Daoy (cell line): ENCODE results near the gene FAM180A. TPM values are rescaled to one million over a fixed set of nuclear protein-coding genes. Genes with fewer than 3 reads are reported as not detected.
"Not testable (repeated sequence)": the region's sequence is repeated elsewhere in the genome, so short reads cannot be mapped to it uniquely, and the experiment has no call there.

Source experiments
- DNase-seq: peaks from one replicate; pipeline ENCODE4 v3.0.0-alpha.2; 2015; ENCODE audit warnings: low read depth
- total RNA-seq: library from RNA; depleted of rRNA; stranded (reverse); fragments of >200 nt; shearing (Covaris generic); gene quantifications from 2 replicates; pipeline ENCODE4 v1.2.3, GENCODE V29; 2014

FAM180A gene
- total RNA-seq, 1 experiment from 2014 or later, result not detected

DNA sequence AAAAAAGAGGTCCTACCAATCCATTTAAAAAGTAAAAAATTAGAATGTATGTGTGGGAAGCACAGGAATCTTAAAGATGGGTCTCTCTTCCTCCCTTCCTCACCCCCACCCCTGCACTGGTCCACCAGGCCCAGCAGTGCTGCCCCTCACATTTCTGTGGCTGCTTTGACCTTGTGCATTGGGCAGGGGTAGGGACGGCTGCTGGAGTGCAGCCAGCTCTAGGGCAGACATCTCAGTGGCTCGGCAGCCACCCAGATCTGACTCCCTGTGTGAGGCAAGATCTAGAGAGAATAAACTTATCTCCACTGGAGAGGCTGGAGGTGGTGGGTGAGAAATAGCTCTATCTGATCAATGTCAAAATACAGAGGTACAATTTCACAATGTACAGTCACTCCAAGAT lies 6.7 kb downstream of the FAM180A start:
- no peak for DNase-seq

DNA sequence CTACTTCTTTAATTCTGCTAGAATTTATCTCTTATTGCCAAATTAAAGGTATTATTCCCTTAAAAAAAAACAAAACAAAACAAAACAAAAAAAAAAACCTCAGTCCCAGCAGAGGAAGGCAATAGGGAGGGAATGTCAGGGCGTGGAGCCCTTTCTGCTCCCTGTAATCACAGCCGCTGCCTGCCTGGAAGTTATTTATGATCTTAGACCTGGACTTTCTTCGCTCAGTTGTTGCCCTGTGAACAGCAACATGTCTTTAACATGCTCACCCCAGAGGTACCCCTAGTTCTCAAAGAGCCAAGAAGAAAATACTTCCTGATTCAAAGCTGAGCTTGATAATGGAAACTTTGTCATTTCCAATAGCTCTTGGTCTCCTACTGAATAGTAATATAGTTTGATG lies 7.7 kb downstream of the FAM180A start:
- no peak for DNase-seq

DNA sequence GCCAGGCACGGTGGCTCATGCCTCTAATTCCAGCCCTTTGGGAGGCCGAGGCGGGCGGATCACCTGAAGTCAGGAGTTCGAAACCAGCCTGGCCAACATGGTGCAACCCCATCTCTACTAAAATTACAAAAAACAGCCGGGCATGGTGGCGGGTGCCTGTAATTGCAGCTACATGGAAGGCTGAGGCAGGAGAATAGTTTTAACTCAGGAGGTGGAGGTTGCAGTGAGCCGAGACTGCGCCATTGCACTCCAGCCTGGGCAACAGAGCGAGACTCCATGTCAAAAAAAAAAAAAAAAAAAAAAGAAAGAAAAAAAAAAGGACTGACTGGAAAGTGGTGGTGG lies 11.3 kb downstream of the FAM180A start:
- DNase-seq, result not testable (repeated sequence)

DNA sequence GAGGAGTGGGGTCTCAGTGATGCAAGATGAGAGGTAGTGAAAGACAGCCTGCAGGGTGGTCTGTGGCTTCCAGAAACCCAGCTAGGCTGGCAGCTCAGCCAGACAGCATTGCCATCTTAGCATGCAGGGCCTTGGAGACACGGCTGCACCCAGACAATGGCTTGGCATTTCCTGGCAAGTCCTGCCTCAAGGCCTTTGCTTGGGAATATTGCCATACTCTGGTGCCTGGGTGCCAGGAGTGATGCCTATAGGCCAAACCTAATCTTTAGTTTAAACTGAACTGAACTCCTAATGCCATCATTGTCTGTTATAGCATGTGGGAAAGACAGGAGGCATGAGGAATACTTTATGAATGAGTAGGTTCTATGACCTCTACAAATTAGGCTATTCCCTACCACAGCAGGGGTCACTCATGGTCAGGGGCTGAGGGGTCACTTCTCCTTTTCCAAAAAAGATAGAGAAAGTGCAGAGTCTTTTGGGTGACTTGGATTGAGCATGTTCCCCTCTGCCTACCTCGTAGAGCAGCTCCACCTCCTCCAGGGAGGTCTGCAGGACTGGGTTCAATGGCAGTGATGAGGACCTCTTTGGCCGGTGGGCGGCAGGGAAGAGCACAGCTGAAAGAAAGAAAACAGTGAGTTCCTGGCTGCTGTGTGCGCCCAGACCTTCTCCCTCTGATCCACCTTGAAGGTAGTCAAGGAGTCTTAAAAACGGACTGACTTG lies 11.9 kb downstream of the FAM180A start:
- no peak for DNase-seq

DNA sequence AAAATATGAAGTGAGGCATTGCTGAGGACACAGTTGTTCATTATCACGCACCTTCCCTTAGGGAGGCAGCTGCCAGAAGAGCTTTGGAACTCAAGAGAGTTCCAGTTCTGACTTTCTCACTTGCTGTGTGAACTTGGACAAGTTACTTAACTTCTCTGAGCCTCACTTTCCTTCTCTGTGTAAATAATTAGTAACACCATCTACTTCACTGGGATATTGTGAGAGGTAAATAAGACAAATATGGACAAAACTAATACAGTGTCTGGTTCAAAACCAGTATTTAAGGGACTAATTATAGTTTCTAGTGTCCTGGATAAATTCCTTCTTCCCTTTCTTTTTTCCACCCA lies 14.3 kb downstream of the FAM180A start:
- no peak for DNase-seq

DNA sequence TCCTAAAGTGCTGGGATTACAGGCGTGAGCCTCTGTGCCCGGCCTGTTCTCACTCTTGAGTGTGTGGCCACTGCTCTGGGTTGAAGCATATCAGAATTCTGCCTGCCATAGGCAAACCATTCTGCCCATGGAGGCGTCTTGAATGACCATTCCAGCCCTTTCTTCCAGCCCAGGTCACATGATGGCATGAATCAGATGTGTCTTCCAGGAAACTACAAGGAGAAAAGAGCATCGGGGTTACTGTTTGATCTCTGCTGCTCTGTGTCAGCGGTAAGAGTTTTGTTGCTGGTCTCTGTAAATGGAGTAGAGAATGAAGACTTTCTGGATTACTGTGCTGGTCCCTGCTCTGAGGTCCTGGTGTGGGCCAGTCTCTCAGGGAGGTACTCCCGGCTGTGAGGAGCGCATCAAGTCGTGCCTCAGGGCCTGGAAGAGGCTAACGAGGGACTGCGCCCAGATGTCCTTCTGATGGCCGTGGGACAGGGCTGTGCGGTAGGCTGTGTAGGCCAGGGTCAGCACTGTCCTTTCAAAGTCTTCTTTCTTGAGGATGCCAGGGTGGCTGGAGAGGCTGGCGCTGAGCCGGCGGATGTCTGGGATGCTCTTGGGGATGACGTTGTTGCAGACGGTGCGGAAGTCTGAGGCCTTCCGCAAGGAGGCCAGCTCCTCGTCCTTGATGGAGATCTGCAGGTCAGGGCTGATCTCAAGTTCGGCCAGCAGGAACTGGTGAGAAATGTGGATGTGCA lies 14.8 kb downstream of the FAM180A start:
- DNase-seq, result no peak

DNA sequence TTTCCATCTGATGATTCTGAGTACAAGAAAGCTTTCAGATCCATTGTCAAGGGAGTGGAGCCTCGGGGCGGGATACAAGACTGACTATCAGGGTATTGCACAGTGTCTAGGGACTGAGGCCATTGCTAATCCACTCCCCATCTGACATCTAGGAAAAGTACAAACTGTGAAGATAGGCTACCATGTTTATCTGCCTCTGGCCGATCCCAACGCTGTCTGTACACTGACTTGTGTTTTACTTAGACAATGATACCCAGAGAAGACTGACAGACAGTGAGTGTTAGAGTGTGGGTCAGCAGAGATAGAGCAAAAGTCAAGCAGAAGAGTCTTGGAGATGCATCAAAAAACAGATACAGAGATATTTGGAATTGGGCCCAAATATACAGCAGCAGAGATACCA lies 17.5 kb downstream of the FAM180A start:
- DNase-seq, result no peak

DNA sequence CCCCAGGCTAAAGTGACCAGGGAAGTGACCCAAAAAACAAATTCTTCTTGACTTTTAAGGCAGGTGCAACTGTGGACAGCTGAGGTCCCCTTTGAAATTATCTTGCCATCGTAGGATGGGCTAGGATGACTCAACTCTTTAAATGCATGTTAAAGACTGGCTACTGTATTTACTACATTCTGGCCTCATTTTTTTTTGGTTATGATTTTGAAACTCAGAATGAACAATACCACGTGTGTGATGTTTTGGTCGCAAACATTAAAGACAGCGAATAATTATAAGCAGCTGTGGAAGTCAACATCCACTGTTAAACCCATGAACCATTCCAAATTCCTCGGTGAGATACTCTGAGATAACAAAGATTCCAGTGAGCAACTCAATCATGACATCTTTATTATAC lies 19.4 kb downstream of the FAM180A start:
- DNase-seq, result no peak

DNA sequence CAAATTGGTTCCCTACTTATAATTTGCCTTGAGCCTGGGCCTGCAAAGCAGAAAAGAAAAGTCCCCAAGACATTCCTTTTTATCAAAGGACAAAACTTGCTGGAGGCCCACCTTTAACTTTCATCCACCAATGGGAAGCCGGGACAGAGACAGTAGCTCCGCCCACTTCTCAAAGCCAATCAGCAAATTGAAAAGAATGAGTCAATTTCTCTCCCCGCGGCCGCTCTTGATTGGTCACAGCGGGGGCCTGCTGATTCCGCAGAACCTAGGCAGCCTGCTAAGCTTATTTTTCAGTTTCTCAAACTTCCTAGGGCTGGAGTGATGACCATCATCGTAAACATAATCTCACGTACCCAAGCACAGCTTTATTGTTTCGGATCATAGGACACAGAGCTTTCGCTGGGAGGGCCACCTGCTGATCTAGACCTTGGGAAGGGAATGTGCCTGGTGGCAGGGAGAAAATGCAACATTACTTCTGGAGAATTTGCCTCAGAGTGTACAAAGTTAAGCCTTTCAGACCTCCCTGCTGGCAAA lies 20.4 kb downstream of the FAM180A start, which contains the start of gene SLC13A4:
TSS of gene SLC13A4 (minus strand) at position 51 of the 534 bp plus-strand sequence. CDS start 690 bp downstream, outside the sequence.
- no peak for DNase-seq

DNA sequence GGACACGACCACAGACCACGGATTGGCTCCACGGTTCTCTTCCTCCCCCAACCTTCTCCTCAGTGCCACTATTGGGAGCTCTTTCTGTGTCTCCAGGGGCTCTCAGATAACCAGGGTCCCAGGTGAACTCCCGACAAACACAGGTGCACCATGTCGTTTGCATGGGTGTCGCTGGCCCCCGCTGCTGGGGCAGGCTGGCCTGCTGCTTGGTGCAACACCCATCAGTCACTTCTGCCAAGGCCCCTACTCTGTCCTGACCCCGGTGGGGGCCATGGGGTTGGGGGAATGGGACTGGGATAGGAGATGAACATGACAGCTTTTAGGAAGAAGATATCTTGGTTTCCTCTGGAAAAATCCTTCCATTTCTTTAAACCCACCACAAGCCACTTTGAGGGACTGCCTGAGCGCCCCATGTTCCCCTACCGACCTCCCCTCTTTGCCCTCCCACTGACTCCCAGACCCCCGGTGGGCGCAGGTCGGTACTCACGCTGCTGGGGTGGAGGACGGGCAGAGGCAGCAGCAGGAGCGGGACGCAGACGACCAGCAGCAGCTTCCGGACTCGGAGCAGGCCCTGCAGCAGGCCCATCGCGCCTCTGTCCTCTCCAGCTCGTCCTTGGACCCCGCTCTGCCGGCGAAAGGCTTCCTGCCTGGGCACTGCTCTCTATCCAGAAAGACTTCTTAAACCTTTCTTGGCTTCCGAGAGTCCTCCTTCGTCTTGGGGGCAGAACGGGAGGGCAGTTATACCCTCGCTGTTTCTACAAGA lies 21.5 kb downstream of the FAM180A start:
- no peak for DNase-seq

DNA sequence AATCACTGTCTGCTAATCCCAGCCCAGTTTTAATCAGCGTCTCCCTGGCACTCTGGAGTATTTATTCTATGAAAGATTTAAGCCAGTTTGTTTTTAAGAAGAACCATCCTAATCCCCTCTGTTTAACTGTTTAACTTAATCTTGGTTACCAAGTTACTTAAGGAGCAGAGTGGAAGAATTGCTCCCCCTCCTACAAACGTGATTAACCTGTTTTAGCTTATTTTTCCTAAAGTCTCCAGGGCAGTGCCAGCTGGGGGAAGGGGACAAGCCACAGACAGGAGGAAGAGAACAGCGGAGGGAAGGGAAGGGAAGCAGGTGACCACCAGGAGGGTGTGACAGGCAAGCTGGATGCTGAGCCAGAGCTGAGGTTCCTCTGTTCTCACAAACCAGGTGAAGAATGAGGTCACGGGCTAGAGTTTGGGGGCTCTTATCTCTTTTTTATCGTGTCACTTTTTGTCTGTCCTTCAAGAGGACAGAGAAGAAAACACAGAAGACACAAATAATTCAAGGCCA lies 22.3 kb downstream of the FAM180A start:
- DNase-seq, result no peak

DNA sequence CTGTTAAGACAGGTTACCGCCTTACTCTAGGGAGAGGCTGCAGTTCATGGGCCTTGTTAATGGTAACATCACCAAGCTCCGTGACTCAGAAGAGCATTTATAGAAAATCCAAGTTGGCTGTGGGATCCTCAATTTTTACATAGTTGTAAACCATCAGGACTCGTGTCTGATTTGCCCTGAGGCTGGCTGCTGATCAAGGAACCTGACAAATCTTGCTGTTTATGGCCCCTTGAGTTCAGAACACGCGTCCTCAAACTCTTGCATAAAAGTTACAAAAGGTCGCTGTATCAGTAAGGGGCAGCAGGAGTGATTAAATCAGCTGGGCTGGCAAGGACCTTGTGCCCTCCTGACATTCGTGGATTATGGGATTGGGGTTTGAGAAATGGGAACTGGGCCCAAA lies 25.2 kb downstream of the FAM180A start:
- DNase-seq, result no peak

DNA sequence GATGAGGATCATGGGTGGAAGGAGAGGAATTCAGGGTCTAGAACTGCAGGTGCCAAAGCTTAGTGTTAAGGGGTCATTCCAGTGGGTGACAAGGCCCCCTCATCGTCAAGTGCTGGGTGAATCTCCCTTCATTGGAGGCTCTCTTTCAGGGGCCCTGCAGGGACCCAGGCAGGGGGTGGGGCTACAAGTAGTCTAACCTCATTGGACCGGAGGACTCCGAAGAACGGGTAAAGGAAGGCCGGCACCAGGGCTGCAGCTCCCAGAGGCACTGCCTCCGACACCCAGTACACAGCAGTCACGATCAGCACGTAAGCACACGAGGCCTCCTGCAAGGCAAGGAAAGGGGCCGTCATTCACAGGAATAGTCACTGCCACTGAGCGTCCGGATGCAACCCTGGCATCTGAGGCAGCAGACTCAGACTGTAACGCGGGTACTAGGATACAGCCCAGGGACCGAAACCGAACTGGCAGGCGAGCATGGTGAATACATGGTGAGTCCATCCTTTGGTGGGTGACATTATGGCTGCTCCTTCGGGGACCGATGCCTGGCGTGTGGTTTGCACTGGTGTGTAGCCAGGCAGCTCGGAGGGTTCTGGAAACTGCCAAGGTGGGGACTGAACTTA lies 27.3 kb downstream of the FAM180A start:
- no peak for DNase-seq

DNA sequence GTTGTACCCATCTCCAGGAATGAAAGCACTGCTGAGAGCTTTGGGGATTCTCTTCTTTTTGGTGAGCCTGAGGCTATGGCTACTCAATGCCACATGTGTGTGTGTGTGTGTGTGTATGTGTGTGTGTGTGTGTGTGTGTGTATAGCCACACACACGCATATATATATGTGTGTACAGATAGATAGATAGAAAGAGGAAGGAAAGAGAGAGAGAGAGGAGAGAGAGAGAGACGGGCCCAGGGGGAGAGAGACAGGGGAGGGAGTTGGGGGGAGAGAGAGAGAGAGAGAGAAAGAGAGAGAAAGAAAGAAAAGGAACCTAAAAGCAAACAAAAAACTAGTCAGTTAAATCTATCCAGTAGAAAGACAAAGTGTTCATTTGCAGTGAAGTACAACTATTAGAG lies 28.9 kb downstream of the FAM180A start:
- DNase-seq, result no peak

DNA sequence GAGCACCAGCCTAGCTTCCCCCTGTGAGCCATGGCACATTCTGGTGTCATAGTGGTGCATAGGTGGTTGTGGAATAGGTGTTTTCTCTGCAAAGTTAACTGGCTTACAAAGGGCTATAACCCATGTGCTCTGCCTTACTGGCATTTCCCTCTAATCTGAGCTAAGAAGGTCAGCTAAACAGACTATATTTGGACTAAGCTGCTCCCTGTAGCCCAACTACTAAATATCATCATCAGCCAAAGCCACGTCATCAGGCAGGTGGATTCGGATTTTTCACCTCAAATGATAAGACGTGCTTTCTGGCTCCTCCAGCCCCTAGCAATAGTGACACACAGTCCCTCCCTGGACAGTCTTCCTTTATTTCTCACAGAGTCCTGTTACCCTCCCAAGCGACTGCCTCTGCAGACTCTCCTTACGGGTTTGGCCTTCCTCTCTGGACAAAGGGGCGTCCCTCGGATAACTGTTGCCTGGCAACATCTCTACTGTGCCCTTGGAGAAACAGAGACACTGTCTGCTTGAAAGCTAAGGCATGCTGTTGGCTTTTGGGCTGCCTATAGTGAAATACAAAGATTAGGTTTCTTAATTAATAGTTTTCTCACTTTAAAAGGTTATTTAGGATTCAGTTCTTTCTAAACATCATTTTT lies 29.7 kb downstream of the FAM180A start:
- DNase-seq, result no peak

DNA sequence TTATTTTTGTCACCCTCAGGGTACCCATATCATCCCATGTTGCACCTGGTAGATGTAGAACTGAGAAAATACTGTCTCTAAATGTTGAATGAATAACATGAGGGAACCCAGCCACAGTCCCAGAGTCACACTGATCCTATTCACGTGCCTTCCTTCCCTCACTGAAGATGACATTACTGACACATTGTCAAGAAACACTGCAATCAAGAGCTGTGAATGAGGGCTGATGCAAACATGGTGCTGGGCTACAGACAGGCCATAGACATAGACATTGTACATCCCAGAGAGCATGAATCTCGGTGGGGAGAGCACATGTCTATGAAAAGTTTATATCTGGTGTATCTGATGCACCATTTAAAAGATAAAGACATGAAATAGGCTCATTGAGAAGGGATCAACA lies 30.4 kb downstream of the FAM180A start:
- no peak for DNase-seq

DNA sequence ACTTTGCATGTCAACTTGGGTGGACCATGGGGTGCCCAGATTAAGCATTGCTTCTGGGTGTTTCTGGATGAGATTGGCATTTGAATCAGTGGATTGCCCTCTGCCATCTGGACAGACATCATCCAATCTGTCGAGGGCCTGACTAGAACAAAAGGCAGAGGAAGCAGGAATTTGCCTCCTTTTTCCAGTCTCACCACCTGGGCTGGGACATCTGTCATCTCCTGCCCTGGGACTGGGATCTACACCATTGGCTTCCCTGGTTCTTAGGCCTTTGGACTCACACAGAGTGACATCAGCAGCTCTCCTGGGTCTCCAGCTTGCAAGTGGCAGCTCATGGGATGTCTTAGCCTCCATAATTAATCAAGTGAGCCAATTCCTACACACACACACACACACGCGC lies 30.9 kb downstream of the FAM180A start:
- DNase-seq, result no peak

DNA sequence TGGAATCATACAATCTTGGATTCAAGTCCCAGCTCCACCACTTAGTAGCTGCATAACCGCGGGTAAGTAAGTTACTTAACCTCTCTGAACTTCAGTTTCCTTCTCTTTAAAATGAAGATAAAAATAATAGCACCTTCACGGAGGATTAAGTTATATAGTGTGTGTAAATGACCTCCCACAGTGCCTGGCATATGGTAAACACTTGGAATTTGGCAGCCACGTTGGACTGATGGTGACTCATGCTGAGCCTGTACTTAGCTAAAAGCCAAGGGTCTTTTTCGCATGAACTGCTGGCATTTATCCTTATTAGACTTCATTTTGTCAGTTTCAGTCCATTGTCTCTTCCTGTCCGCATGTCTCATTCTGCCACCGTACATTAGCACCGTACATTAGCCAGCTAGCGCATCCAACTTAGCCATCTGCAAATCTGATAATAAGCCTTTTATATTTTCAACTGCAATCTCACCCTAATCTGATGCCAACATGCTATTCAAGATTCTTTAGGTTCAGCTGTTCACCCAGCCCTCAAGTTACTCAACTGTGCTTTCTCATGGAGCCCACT lies 31.9 kb downstream of the FAM180A start:
- peak; percentile 90 for DNase-seq

DNA sequence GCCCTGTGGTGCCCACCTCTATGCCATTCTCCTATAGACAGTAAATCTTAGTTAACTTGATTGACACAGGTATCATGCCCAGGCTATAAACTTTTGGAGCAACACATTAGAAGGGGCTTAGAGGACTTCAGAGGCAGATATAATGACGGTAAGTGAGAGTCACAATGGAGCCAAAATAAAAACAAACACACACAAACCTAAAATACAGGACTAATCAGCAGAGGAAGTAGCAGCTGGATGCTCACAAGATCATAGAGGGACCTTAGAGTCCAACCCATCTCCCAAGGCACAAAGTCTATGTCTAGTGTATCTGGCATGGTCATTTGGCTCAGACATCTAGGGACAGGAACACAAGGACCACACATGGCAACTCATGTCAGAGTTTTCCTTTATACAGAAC lies 32.9 kb downstream of the FAM180A start:
- no peak for DNase-seq

DNA sequence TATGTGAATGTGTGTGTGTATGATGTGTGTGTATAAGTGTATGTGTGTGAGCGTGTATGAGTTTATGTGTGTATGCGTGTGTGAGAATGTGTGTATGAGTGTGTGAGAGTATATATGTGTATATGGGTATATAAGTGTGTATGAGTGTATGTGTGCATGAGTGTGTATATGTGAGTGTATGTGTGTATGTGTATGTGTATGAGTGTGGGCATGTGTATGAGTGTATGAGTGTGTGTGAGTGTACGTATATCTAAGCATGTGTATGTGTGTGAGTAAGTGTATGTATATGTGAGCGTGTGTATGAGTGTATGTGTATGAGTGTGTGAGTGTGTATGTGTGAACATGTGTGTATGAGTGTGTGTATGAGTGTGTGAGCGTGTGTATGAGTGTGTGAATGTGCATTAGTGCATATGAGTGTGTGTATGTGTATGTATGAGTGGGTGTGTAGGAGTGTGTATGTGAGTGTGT lies 33.5 kb downstream of the FAM180A start:
- DNase-seq, result no peak

DNA sequence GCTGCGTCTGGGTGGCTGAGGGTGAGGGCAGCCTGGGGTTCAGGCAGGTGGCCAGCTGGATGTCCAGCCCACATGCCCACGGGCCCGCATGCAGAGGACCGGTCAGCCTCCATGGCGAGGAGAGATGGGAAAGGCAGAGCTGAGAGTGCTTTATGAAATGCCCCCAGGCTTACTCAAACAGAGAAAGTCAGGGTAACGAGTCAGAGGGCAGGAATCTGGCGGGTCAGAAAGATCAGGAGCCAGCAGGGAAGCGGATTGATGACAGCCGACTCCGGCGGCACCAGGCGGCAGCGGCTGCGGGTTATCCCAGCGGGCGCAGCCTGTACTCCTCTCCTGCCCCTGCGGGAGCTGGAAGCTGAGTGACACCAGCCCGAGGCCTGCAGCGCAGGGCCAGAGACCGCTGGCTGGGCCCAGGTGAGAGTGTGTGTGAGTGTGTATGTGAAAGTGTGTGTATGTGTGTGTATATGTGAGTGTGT lies 34.0 kb downstream of the FAM180A start:
- peak; percentile 79 for DNase-seq
